Small intestine (tissue), 7 donors: ENCODE measurements around the gene TJP2. TPM values are rescaled to one million over a fixed set of nuclear protein-coding genes. Genes with fewer than 3 reads are reported as not detected.

ENCODE experiments used
- DNase-seq, 2 donors: peaks; one replicate each; pipeline versions ENCODE4 v3.0.0 to v3.0.0-alpha.2; 2013
- FAIRE-seq: peaks from 2 replicates; lab custom pipeline; 2012; peaks lifted over from hg19 to GRCh38; lab: Jason Lieb, UNC
- H3K27ac ChIP-seq, 3 donors: one replicate each; pipeline ENCODE4 v1.5.1; 2013; ENCODE audit warnings: low read length in 2 of 3, mild to moderate bottlenecking in 2 of 3, control low read depth in 1 of 3, inconsistent platforms in 1 of 3, low read depth in 1 of 3, moderate library complexity in 1 of 3
- H3K27me3 ChIP-seq, 3 donors: one replicate each; pipeline ENCODE4 v1.6.1; 2013; ENCODE audit warnings: low read length in 3 of 3, inconsistent platforms in 1 of 3; ENCODE audit not compliant: control insufficient read depth in 3 of 3, insufficient read depth in 3 of 3
- H3K36me3 ChIP-seq, 3 donors: one replicate each; pipeline ENCODE4 v1.6.1; 2013; ENCODE audit warnings: low read length in 3 of 3, inconsistent platforms in 1 of 3, low read depth in 1 of 3, mild to moderate bottlenecking in 1 of 3, moderate library complexity in 1 of 3; ENCODE audit not compliant: control insufficient read depth in 3 of 3, insufficient read depth in 2 of 3
- H3K4me1 ChIP-seq, 3 donors: one replicate each; pipeline ENCODE4 v1.6.1; 2013; ENCODE audit warnings: low read length in 2 of 3, inconsistent platforms in 1 of 3, low read depth in 1 of 3, mild to moderate bottlenecking in 1 of 3, moderate library complexity in 1 of 3; ENCODE audit not compliant: control insufficient read depth in 3 of 3, insufficient read depth in 2 of 3
- H3K4me3 ChIP-seq, 3 donors: one replicate each; pipeline ENCODE4 v1.5.1; 2013; ENCODE audit warnings: low read length in 3 of 3, control low read depth in 1 of 3, inconsistent platforms in 1 of 3, low read depth in 1 of 3, mild to moderate bottlenecking in 1 of 3, moderate library complexity in 1 of 3
- H3K9me3 ChIP-seq, 2 donors: one replicate each; pipeline ENCODE4 v1.6.1; 2013; ENCODE audit warnings: low read depth in 1 of 2, low read length in 1 of 2; ENCODE audit not compliant: control insufficient read depth in 2 of 2, insufficient read depth in 1 of 2
- WGBS, 3 donors: extraction: QIAGEN DNeasy Blood & Tissue Kit; methylation state at CpG; one replicate each; pipeline ENCODE4 v1.1.7; 2013; 5-methylcytosine and 5-hydroxymethylcytosine counted together
- polyA plus RNA-seq, 4 donors: library from polyadenylated mRNA; stranded (reverse) in 3 of 4; unstranded in 1 of 4; fragments of 200-250 nt in 3 of 4; fragments of 120-200 nt in 1 of 4; gene quantifications; one replicate each; pipeline versions ENCODE4 v1.2.1 to v1.2.3, GENCODE V29; 2013
- donor health status: healthy with polysubstance abuse.
- donor health status: control.
- donor health status: control.
- donor health status: Bipolar disorder and iron deficiency.
- donor health status: healthy.

The TJP2 gene
- polyA plus RNA-seq, 4 donors = 48.3 to 191 (median 98.7) TPM

DNA sequence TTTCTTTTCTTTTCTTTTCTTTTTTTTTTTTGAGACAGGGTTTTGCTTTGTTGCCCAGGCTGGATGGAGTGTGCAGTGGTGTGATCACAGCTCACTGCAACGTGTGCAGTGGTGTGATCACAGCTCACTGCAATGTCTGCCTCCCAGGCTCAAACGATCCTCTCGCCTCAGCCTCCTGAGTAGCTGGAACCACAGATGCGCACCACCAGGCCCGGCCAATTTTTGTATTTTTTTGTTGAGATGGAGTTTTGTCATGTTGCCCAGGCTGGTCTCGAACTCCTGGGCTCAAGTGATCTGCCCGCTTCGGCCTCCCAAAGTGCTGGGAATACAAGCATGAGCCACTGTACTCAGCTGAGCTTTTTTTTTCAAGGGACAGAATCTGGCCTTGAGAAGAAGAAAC is 36.8 kb upstream of the TJP2 start:
- Histone ChIP-seq H3K4me1 (peaks cover 3 to 31% (median 3%) of the 10 kb centered on the region in 3 donors), H3K27me3 (no peaks in the 10 kb centered on the region), H3K9me3 (no peaks in the 10 kb centered on the region), H3K27ac (no peak overlapping the region), H3K4me3 (no peak overlapping the region), H3K36me3 (peaks cover 0 to 51% (median 1%) of the 10 kb centered on the region in 3 donors)
- DNase-seq (no peak), FAIRE-seq (no peak)
- 88 to 94% (median 94%) methylated on average over 8 of the region's 8 CpGs for WGBS, 3 donors

DNA sequence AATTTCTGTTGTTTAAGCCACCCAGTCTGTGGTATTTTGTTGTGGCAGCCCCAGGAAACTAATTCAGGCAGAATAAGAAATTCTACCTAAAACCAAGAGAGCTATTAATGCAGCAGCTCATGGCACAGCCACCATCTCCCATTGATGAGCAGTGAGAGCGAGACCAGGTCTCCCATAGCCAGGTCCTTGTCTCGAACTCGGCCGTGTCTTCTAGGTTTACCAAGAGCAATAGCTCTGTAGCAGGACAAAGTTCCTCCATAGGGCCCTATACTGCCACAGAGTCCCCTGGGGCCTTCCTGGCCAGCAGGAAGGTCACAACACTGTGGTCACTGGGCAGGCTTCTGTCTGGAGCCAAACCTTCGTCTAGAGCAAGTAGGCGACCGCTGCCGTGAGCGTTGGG is 34.5 kb upstream of the TJP2 start:
- WGBS, 3 donors = 88 to 90% (median 89%) methylated on average over 9 of the region's 9 CpGs
- DNase-seq (peak in 1 of 2 donors; percentile 26), FAIRE-seq (no peak)
- no peaks in the 10 kb centered on the region for H3K27me3 ChIP-seq
- no peak overlapping the region for H3K4me3 ChIP-seq
- no peaks in the 10 kb centered on the region for H3K9me3 ChIP-seq
- peaks cover 0 to 39% (median 4%) of the 10 kb centered on the region in 3 donors for H3K36me3 ChIP-seq
- peak overlapping the region in 1 of 3 donors; percentile 17 for H3K27ac ChIP-seq
- H3K4me1 ChIP-seq = peaks cover 0 to 9% (median 0%) of the 10 kb centered on the region in 3 donors

DNA sequence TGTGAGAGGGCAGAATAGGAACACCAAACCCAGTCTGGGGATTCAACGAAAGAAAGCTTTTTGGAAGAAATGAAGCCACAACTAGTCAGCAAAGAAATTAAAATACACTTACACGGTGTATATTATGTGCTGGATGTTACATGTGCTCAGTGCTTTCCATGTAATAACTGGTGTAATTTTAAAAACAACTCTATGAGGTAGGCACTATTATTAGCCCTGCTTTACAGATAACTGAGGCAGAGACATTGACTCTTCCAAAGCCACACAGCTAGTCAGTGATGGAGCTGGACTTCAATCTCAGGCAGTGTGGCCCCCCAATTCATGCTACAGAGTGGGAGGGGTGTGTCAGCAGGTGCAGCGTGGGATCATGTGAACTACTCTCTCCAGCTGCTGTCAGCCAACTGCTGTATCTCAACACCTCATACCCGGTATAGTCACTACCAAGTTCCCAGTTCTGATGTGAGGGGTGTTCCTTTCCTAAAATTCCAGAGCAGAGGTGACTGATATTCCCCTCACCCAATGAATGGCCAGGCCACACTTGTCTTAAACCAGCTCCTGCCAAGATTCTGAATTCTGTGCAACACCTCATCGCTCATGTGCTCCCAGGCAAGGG is 33.8 kb upstream of the TJP2 start:
- Histone ChIP-seq H3K36me3 (peaks cover 0 to 39% (median 5%) of the 10 kb centered on the region in 3 donors), H3K27ac (peak overlapping the region in 1 of 3 donors; percentile 17), H3K4me1 (peaks cover 0 to 9% (median 0%) of the 10 kb centered on the region in 3 donors), H3K9me3 (no peaks in the 10 kb centered on the region), H3K4me3 (no peak overlapping the region), H3K27me3 (no peaks in the 10 kb centered on the region)
- DNase-seq (peak in 1 of 2 donors; percentile 38), FAIRE-seq (no peak)
- WGBS, 3 donors = 55 to 80% (median 65%) methylated on average over 5 of the region's 5 CpGs

DNA sequence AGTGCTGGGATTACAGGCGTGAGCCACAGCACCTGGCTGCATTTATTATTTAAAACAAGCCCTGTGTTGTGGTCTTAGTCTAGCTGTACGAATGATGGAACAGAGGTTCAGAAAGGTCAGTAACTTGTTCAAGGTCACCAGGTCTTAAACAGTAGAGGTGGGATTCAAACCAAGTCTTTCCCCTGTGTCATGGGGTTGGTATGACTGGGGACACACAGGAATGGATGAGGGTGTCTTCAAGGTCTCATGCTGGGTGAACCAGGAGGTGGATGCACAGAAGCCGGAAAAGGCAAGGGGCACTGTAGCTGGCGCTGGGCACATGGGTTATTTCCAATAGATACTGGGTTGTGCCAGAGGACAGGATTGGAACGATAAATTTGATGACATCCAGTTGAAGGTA is 32.2 kb upstream of the TJP2 start:
- FAIRE-seq (no peak), DNase-seq (peak in 1 of 2 donors; percentile 3)
- no peak overlapping the region for H3K27ac ChIP-seq
- 71 to 83% (median 81%) methylated on average over 5 of the region's 5 CpGs for WGBS, 3 donors
- peaks cover 0 to 36% (median 4%) of the 10 kb centered on the region in 3 donors for H3K36me3 ChIP-seq
- no peaks in the 10 kb centered on the region for H3K9me3 ChIP-seq
- H3K27me3 ChIP-seq = no peaks in the 10 kb centered on the region
- no peak overlapping the region for H3K4me3 ChIP-seq
- peaks cover 0 to 9% (median 0%) of the 10 kb centered on the region in 3 donors for H3K4me1 ChIP-seq

DNA sequence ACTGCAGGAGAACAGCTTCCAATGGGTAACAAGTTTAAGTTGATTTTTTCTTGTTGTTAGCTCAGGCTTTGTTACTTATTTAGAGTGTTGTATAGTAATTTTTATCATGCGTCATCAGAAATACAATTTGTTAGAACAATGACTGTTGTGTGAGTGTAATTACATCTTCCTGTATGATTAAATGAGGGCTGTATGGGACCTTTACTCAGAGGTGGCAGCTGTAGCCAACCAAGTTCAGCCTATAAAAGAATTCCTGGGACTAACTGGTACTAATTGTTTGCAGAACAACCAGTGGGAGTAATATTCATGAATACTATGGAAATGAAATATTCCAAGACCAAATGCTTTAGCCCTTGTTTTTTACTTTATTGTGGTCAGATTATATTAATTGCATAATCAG is 30.8 kb upstream of the TJP2 start:
- H3K27me3 ChIP-seq = no peaks in the 10 kb centered on the region
- peak; percentile 13 to 25 for DNase-seq
- no peak overlapping the region for H3K4me3 ChIP-seq
- no peak for FAIRE-seq
- H3K36me3 ChIP-seq = peaks cover 0 to 30% (median 4%) of the 10 kb centered on the region in 3 donors
- peaks cover 0 to 9% (median 0%) of the 10 kb centered on the region in 3 donors for H3K4me1 ChIP-seq
- no peaks in the 10 kb centered on the region for H3K9me3 ChIP-seq
- no peak overlapping the region for H3K27ac ChIP-seq
- WGBS, 3 donors = 22 to 64% (median 38%) methylated on average over 1 of the region's 1 CpG

DNA sequence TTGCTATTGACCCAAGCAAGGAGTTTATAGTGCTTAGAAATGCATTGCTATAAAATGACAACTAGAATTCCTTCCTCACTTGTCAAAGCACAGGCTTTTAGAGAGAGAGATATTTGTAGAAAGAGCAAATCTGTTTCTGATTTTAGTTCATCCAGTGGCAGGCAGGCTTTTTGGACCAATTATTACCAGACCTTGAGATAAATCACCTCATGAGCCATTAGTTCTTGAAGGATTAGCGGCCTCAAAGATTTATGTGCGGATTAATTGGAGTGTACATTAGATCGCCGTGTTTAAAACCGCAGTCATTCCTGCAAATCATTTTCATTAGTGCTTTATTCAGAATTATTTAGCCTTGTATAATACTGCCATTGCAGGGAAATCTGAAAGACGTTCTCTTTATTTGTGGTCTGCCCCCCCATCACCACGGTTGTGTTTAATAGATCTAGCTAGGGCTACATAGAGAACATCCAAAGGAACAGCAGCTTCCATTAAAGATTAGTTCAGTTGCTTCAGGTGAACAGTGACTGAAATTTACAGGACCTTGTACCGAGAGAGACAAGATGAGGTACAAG is 28.8 kb upstream of the TJP2 start:
- Histone ChIP-seq H3K9me3 (no peaks in the 10 kb centered on the region), H3K27me3 (no peaks in the 10 kb centered on the region), H3K27ac (no peak overlapping the region), H3K36me3 (peaks cover 0 to 26% (median 4%) of the 10 kb centered on the region in 3 donors), H3K4me3 (no peak overlapping the region), H3K4me1 (peaks cover 0 to 3% (median 0%) of the 10 kb centered on the region in 3 donors)
- WGBS, 3 donors = 92 to 97% (median 95%) methylated on average over 8 of the region's 8 CpGs
- peak in 1 of 2 donors; percentile 1 for DNase-seq
- FAIRE-seq = no peak

DNA sequence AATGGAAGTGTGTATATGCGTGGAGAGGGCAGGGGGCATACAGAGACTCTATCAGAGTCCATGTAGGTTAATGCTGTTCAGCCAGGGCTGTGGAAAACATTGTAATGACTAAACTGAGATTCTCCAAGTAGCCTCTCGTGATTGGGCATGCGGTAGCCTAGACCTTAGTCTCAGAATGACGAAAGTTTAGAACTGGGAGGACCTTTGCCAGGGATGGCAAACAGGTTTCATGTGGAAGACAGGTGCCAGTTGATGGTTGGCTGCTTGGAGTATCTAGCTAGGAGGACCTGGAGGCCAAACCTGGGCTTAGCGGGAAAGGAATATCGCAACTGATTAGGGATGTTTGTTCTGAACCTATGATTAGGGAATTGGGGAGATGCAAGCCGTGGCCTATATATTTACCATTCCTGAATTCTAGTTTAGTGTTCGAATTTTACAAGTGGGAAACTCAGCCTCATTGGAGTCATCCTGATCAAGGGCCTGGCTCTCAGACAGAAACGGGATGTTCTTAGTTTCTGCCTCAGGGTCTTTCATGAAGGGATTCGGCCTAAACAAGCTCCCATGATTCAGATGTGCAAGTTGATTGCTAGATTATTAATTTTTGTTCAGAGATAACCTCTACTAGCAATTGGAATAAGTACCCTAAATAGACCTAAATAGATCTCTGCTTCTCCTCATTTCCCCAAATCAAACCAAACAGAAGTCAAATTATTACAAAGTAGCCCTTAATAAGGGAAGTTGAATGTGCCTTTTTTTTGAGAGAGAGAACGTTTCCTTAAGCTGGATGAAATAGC is 26.8 kb upstream of the TJP2 start:
- Histone ChIP-seq H3K36me3 (peaks cover 0 to 21% (median 4%) of the 10 kb centered on the region in 3 donors), H3K27me3 (no peaks in the 10 kb centered on the region), H3K27ac (no peak overlapping the region), H3K4me3 (no peak overlapping the region), H3K4me1 (no peaks in the 10 kb centered on the region), H3K9me3 (no peaks in the 10 kb centered on the region)
- DNase-seq (peak in 1 of 2 donors; percentile 0), FAIRE-seq (no peak)
- 91 to 94% (median 94%) methylated on average over 11 of the region's 11 CpGs for WGBS, 3 donors

DNA sequence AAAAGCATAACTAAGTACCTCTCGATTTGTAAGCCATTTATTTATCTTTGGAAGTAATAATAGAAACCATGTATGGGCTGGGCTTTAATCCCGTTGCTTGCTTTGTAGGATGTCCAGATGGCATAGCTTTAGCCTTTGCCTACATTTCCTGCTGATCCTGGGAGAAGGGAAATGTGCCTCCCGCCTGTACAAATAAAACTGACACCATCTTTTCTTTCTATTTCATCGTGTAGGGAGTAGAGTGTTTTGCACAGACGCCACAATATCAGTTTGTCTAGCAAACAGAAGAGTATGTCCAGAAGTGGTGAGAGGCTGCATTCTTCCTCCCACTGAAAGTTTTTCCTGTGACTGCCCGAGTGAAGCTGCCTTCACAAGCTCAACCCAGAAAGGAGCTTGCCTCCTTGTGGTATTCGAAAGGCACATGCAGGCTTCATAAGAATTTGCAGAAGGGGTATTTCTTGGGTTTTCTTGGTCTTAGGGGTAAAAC is 24.7 kb upstream of the TJP2 start:
- no peaks in the 10 kb centered on the region for H3K9me3 ChIP-seq
- H3K4me3 ChIP-seq = no peak overlapping the region
- H3K36me3 ChIP-seq = peaks cover 0 to 29% (median 3%) of the 10 kb centered on the region in 3 donors
- DNase-seq (no peak), FAIRE-seq (no peak)
- 40 to 58% (median 52%) methylated on average over 7 of the region's 7 CpGs for WGBS, 3 donors
- H3K27me3 ChIP-seq = no peaks in the 10 kb centered on the region
- H3K27ac ChIP-seq = peak overlapping the region in 1 of 3 donors; percentile 52
- no peaks in the 10 kb centered on the region for H3K4me1 ChIP-seq
